Stimulated activated CD8-positive, alpha-beta memory T cell treated with anti-CD3 and anti-CD28 coated beads, Interleukin-7, amount 100 ng/mL, for 4 hours (primary cell): ENCODE data around the gene RNF138.
"Not testable (repeated sequence)": the region's sequence is repeated elsewhere in the genome, so short reads cannot be mapped to it uniquely, and the experiment has no call there.

Experiments
- DNase-seq, 2 donors: peaks; one replicate each; pipeline ENCODE4 v3.0.0-alpha.2; 2020; ENCODE audit warnings: low read depth in 2 of 2

RNF138 gene

GRCh38 chr18:32095192-32095899 lies 3.7 kb downstream of the RNF138 start:
- no peak for DNase-seq

GRCh38 chr18:32095900-32096229 lies 4.2 kb downstream of the RNF138 start:
- no peak for DNase-seq

- no peak for DNase-seq
Measured at GRCh38 chr18:32096946-32097345, 5.3 kb downstream of the RNF138 start.

- DNase-seq = no peak
Measured at GRCh38 chr18:32104516-32104915, 12.8 kb downstream of the RNF138 start.

DNA sequence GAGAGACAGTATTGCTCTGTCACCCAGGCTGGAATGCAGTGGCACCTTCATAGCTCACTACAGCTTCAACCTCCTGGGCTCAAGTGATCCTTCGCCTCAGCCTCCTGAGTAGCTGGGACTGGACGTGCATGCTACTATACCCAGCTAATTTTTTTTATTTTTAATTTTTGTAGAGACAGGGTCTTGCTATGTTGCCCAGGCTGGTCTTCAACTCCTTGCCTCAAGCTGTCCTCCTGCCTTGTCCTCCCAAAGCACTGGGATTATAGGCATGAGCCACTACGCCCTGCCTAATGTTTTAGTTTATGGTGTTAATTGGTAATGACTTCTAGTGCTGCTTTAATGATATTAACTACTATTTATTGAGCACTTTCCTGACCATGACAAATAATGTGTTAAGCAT lies 18.3 kb downstream of the RNF138 start:
- no peak for DNase-seq

DNA sequence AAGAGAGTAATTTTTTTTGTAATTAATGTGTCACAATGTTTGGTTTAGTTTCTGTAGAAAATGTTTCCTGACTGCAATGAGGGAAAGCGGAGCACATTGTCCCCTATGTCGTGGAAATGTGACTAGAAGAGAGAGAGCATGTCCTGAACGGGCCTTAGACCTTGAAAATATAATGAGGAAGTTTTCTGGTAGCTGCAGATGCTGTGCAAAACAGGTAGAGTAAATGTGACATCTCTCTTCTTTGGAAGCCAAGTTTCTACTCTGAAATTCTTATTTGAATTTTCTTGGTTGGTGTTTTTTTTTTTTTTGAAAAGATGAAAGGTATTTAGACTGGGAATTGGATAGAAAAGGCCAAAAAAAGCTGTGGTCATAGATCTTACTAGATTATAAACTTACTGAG lies 20.0 kb downstream of the RNF138 start:
- DNase-seq = no peak

DNA sequence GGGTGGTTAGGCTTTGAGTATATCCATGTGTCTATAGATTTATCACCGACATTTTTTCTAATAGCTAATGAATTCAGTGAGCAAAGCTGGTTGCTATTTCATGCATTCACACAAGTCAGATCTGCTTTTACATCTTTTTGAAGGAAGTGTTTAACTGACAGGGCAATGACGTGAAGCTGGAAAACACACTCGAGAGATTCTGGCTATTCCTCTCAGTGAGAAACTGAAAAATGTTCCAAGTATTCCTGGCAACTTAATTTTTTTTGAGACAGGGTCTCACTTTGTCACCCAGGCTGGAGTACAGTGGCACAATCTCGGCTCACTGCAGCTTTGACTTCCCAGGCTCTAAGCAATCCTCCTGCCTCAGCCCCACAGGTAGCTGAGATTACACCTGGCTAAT lies 21.2 kb downstream of the RNF138 start:
- no peak for DNase-seq

DNA sequence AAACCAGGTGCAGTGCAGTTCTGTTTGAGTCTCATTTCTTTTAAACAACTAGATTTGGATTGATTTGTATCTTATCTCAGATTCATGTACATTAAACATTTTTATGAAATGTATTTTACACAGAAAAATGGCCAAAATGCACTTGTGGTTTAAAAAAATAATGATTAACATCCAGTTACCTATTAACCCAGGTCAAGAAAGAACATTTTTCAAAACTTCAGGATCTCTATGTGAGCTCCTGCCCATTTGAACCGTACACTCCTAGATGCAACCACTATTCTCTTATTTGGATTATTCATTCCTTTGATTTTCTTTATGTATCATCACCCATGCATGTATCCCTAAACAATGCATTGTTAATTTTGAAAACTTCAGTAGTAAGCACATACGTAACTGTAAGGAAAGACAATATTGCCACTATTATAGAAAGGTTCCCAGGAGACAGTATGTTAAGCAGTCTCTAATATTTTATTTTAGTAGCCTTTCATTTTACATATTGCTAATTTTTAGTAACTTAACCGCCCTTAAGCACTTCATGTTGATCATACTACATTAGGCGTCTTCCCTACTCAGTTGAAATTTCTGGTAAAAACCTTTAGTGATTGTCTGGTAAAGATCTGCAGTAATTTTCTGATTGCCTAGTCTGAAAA lies 22.7 kb downstream of the RNF138 start:
- DNase-seq = no peak

- no peak for DNase-seq
Measured at GRCh38 chr18:32122039-32122438, 30.4 kb downstream of the RNF138 start.

DNA sequence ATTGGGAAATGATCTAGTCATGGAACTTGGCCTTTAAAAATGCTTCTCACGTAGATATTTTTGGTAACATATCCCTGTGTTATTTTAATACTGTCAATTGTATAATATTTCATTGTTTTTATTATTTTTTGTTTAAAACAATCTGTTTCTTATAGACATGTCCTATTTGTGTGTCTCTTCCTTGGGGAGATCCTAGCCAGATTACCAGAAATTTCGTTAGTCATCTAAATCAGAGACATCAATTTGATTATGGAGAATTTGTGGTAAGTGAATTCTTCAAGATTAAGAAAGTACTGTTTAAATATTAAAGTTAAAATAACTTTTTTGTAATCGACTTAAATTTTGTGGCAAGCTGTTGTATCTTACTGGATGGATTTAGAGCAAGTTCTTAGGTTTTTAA lies 34.9 kb downstream of the RNF138 start:
- DNase-seq = no peak

DNA sequence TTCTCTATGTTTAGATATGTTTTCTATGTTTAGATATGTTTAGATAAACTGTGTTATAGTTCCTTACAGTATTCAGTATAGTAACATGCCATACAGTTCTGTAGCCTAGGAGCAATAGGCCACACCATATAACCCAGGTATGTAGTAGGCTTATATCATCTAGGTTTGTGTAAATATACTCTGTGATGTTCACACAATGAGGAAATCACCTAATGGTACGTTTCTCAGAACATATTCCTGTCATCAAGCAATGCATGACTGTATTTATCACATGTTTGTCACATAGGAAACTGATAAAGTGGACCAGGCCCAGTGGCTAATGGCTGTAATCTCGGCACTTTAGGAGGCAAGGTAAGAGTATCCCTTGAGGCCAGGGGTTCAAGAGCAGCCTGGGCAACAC lies 44.0 kb downstream of the RNF138 start:
- no peak for DNase-seq

- no peak for DNase-seq
Measured at GRCh38 chr18:32138332-32138982, 46.8 kb downstream of the RNF138 start.

DNA sequence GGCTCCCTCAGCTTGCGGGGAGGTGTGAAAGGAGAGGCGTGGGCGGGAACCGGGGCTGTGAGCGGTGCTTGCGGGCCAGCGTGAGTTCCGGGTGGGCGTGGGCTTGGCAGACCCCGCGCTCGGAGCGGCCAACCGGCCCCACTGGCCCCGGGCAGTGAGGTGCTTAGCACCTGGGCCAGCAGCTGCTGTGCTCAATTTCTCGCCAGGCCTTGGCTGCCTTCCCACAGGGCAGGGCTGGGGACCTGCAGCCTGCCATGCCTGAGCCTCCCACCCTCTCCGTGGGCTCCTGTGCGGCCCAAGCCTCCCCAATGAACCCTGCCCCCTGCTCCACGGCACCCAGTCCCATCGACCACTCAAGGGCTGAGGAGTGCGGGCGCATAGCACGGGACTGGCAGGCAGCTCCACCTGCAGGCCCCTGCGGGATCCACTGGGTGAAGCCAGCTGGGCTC lies 48.2 kb downstream of the RNF138 start:
- DNase-seq = no peak

GRCh38 chr18:32148185-32148870 lies 56.7 kb downstream of the RNF138 start:
- no peak for DNase-seq

- DNase-seq = no peak
Measured at GRCh38 chr18:32152705-32153448, 61.2 kb downstream of the RNF138 start.

DNA sequence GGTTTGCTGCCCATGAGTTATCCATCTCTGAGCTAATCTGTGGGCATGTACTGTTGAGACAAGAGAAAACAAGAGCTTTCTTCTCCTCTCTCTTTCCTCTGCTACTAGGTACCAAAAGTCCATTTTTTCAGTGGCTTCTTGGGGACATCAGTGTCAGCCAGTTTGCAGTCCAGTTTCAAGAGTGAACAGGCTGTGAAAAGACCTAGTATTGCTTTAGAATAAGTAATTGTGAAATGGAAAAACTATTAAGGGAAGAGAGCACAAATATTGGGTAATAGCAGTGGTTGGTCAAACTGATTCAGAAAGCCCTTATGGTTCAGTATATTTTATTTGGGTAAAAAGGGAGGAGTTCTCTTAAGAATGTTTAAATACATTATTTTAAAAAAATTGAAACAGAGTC lies 65.2 kb downstream of the RNF138 start:
- no peak for DNase-seq

- DNase-seq = no peak
Measured at GRCh38 chr18:32157580-32157979, 65.9 kb downstream of the RNF138 start.

DNA sequence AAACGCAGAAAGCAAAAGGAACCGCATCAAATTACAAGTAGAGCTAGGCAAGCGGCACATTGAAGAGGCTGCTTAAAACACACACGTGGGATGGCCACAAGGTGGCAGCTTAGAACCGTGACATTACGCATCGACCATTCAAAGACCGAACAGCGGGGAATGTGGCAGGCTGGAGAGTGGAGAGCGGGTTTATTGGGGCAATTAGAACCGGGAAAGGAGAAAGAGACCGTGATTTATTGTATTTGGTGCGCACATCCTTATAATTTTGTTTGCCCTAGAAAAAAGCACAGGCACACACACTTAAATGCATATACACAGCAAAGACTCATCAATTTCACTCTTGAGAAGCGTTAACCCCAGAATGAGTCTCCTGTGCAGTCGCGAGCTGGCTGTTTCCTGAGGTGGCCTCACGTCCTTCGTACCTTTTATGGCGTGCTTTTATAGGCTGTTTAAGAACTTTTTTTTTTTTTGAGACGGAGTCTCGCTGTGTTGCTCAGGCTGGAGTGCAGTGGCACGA lies 66.5 kb downstream of the RNF138 start:
- peak; percentile 51 to 53 for DNase-seq

GRCh38 chr18:32158631-32159030 lies 67.0 kb downstream of the RNF138 start:
- DNase-seq = not testable (repeated sequence)

DNA sequence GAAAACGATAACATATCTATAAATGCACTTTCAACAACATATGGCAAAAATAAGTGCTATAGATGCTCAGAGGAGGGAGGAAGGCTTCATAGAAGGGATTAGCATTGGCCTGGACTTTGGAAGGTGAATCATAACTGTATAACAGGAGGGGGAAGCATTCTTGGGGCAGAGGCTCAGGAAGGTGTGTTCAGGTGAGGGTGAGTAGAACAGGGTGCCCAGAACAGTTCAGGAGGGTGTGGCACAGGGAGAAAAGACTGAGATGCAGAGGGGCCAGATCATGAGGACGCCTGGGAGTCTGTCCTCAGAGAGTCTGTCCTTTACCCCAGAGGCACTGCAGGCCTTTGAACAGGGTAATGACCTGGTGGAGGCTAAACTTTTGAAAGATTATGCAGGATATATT lies 68.9 kb downstream of the RNF138 start:
- no peak for DNase-seq

DNA sequence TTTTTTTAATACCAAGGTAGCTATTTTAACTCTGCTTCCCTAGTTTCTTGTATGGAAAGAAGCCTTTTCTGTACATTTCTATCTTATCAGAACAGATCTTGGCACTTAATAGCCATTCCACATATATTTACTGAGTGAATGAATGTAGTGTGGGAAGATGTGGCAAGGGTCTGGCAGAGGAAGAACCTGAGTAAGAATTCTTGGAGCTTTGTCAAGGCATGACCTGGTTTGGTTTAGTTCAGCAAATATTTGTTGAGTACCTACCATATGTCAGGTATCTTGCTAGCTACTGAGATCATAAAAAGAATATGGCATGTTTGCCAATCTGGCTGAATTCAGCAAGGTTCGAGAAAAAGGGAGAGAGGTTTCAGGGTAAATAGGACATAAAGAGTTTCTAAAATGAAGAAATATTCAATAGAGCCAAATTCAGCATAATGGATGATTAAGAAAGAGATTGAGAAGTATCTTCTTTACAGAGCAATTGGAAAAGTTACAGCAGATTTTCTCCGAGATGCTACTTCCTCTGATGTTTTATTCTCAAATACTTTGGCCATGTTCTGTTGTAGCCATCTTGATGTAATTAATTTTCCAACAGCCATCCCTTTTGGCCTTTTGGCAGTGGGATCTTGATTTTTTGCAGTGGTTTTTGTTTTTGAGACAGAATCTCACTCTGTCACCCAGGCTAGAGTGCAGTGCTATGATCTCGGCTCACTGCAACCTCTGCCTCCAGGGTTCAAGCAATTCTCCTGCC lies 76.5 kb downstream of the RNF138 start:
- DNase-seq = no peak
